ENCODE measurements around the gene CCNT1. TPM values are rescaled to one million over a fixed set of nuclear protein-coding genes. Genes with fewer than 3 reads are reported as not detected.

CCNT1 gene
- total RNA-seq, 4 donors from 2014 or later, result 21.3 to 32.1 (median 24.9) TPM

GRCh38 chr12:48696626-48697025, 19.9 kb downstream of the CCNT1 start:
- WGBS, 2 donors, result 95% methylated on average over 5 of the region's 5 CpGs
- DNase-seq (ENCODE audit: low spot score in 2 of 2), result no peak
- no peaks in the 10 kb centered on the region for H3K9me3 ChIP-seq
- H3K36me3 ChIP-seq, result peaks cover 0 to 87% (median 25%) of the 10 kb centered on the region in 3 donors
- peaks cover 0 to 6% (median 0%) of the 10 kb centered on the region in 4 donors for H3K4me1 ChIP-seq
- TF ChIP-seq POLR2A (IDR thresholded peaks at IDR 0.05) (no peak), EP300 (IDR thresholded peaks at IDR 0.05) (no peak), CTCF (IDR thresholded peaks at IDR 0.05) (no peak)
- no peak overlapping the region for H3K4me3 ChIP-seq
- no peak overlapping the region for H3K27ac ChIP-seq
- H3K27me3 ChIP-seq, result no peaks in the 10 kb centered on the region

DNA sequence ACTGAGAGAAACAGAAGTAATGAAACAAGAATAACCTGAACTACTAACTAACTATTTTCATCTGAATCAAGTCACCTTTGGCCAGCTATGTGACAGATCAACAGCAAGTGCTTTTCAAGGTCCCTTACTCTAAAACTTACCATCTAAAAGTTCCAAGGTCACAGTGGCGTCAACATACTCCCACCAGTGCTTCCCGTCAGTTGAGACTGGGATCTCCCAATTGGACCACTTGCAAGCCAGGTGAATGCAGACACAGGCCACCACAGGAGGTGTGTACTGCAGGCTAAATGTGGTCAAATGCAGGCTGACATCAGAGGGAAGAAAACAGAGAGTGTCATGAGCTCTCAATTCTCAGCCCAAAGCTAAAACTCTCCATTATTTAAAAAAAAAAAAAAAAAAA, 20.6 kb downstream of the CCNT1 start:
- 85 to 93% methylated on average over 2 of the region's 2 CpGs for WGBS, 2 donors
- H3K36me3 ChIP-seq, result peaks cover 0 to 84% (median 25%) of the 10 kb centered on the region in 3 donors
- no peaks in the 10 kb centered on the region for H3K9me3 ChIP-seq
- no peaks in the 10 kb centered on the region for H3K27me3 ChIP-seq
- no peak overlapping the region for H3K27ac ChIP-seq
- H3K4me1 ChIP-seq, result peaks cover 0 to 6% (median 0%) of the 10 kb centered on the region in 4 donors
- H3K4me3 ChIP-seq, result no peak overlapping the region
- no peak for DNase-seq (ENCODE audit: low spot score in 2 of 2)
- TF ChIP-seq CTCF (IDR thresholded peaks at IDR 0.05) (no peak), POLR2A (IDR thresholded peaks at IDR 0.05) (no peak), EP300 (IDR thresholded peaks at IDR 0.05) (no peak)

DNA sequence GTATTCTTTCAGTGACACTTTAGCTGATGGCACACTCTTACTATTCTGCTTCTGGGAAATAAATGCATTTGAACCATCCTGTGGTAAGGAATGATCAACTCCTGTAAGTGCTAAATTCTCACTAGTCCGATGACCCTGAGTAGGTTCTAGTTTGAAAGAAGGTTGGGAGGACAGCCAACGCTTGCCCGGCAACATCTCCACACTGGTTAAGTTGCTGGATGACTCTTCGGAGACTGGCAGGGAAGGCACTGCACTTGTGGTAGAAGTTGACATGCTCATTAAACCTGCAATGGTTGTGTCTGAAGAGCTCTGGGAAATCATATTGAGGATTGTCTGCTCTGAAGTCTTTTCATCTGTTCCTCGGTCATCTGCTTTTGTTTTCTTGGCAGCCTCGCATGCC, 22.5 kb downstream of the CCNT1 start:
- DNase-seq (ENCODE audit: low spot score in 2 of 2), result no peak
- TF ChIP-seq EP300 (IDR thresholded peaks at IDR 0.05), result no peak
- no peak for TF ChIP-seq CTCF (IDR thresholded peaks at IDR 0.05)
- no peak for TF ChIP-seq POLR2A (IDR thresholded peaks at IDR 0.05)
- 93% methylated on average over 6 of the region's 6 CpGs for WGBS, 2 donors
- Histone ChIP-seq H3K27ac (no peak overlapping the region), H3K4me1 (peaks cover 0 to 11% (median 0%) of the 10 kb centered on the region in 4 donors), H3K27me3 (no peaks in the 10 kb centered on the region), H3K9me3 (no peaks in the 10 kb centered on the region), H3K36me3 (peaks cover 0 to 85% (median 25%) of the 10 kb centered on the region in 3 donors), H3K4me3 (no peak overlapping the region)

DNA sequence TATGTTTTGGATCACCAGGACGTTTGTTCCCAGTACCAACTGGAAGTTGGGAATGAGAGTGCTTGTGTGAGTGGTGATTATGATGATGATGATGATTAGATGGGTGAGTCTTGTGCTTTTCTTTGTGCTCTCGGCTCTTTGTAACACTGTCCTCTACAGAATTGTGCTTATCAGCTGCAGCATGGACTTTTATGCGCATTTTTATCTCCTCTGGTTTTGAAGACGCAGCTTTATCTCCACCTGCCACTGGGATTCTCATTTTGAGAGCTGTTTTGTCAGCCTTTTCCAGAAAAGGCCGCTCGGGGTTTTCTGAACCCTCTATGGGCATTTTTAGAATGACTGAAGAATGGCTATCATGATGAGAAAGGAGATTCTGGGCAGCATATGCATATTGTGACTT, 22.9 kb downstream of the CCNT1 start:
- TF ChIP-seq CTCF (IDR thresholded peaks at IDR 0.05) (no peak), POLR2A (IDR thresholded peaks at IDR 0.05) (no peak), EP300 (IDR thresholded peaks at IDR 0.05) (no peak)
- Histone ChIP-seq H3K27ac (no peak overlapping the region), H3K4me1 (peaks cover 0 to 11% (median 0%) of the 10 kb centered on the region in 4 donors), H3K4me3 (no peak overlapping the region), H3K9me3 (no peaks in the 10 kb centered on the region), H3K36me3 (peaks cover 0 to 85% (median 25%) of the 10 kb centered on the region in 3 donors), H3K27me3 (no peaks in the 10 kb centered on the region)
- WGBS, 2 donors, result 85 to 96% methylated on average over 6 of the region's 6 CpGs
- DNase-seq (ENCODE audit: low spot score in 2 of 2), result no peak

GRCh38 chr12:48691826-48692487, 24.6 kb downstream of the CCNT1 start:
- Histone ChIP-seq H3K4me1 (peaks cover 0 to 11% (median 0%) of the 10 kb centered on the region in 4 donors), H3K27me3 (no peaks in the 10 kb centered on the region), H3K27ac (no peak overlapping the region), H3K9me3 (no peaks in the 10 kb centered on the region), H3K36me3 (peaks cover 0 to 82% (median 25%) of the 10 kb centered on the region in 3 donors), H3K4me3 (no peak overlapping the region)
- TF ChIP-seq EP300 (IDR thresholded peaks at IDR 0.05) (no peak), CTCF (IDR thresholded peaks at IDR 0.05) (no peak), POLR2A (IDR thresholded peaks at IDR 0.05) (no peak)
- no peak for DNase-seq (ENCODE audit: low spot score in 2 of 2)
- WGBS, 2 donors, result 45 to 47% methylated on average over 2 of the region's 2 CpGs
